GM23338 (cell line): Measurements from ENCODE around the gene PTPN21. TPM values are rescaled to one million over a fixed set of nuclear protein-coding genes. Genes with fewer than 3 reads are reported as not detected.

Experiments used
- ATAC-seq: fragments of 200-7000 bp; cut with Tn5 transposase; 3 replicates; pipeline ENCODE4 v1.9.1; 2020
- DNase-seq: peaks from one replicate; pipeline ENCODE4 v3.0.0-alpha.2; 2015; ENCODE audit warnings: low spot score
- H2AFZ ChIP-seq: fragments of 200-600 bp; sonication (generic); 2 replicates; pipeline ENCODE4 v1.8.0; 2016; ENCODE audit warnings: antibody characterized with exemption, mild to moderate bottlenecking, moderate library complexity
- H3F3A ChIP-seq: fragments of 200-600 bp; sonication (generic); replicated peaks from 2 replicates; pipeline ENCODE4 v1.8.0; 2017; ENCODE audit warnings: antibody characterized with exemption, mixed run types, low read depth
- H3K27ac ChIP-seq: fragments of 200-600 bp; sonication (generic); 2 replicates; pipeline ENCODE4 v1.6.1; 2016; ENCODE audit warnings: low read depth
- H3K27me3 ChIP-seq: fragments of 200-600 bp; sonication (generic); 2 replicates; pipeline ENCODE4 v1.8.0; 2016; ENCODE audit warnings: mild to moderate bottlenecking, mixed run types, moderate library complexity; ENCODE audit not compliant: insufficient read depth
- H3K36me3 ChIP-seq: fragments of 200-600 bp; sonication (generic); 2 replicates; pipeline ENCODE4 v1.8.0; 2016; ENCODE audit warnings: mild to moderate bottlenecking; ENCODE audit not compliant: insufficient read depth
- H3K4me1 ChIP-seq: fragments of 200-600 bp; sonication (generic); 2 replicates; pipeline ENCODE4 v1.8.0; 2016; ENCODE audit warnings: mild to moderate bottlenecking, moderate library complexity; ENCODE audit not compliant: insufficient read depth
- H3K4me2 ChIP-seq: fragments of 200-600 bp; sonication (generic); 2 replicates; pipeline ENCODE4 v1.7.1; 2017; ENCODE audit warnings: mixed run types
- H3K4me3 ChIP-seq: fragments of 200-600 bp; sonication (generic); 2 replicates; pipeline ENCODE4 v1.6.1; 2016; ENCODE audit warnings: mixed run types
- H3K79me2 ChIP-seq: fragments of 200-600 bp; sonication (generic); replicated peaks from 2 replicates; pipeline ENCODE4 v1.8.0; 2017; ENCODE audit warnings: mild to moderate bottlenecking; ENCODE audit not compliant: insufficient read depth
- H3K9me2 ChIP-seq: fragments of 200-600 bp; sonication (generic); 2 replicates; pipeline ENCODE4 v1.8.0; 2017; ENCODE audit not compliant: insufficient read depth
- H4K20me1 ChIP-seq: fragments of 200-600 bp; sonication (generic); replicated peaks from 2 replicates; pipeline ENCODE4 v1.8.0; 2017; ENCODE audit warnings: mild to moderate bottlenecking; ENCODE audit not compliant: insufficient read depth
- H3K27ac Mint-ChIP-seq: 2 replicates; pipeline ENCODE4 v1.8.0; 2020; ENCODE audit warnings: inconsistent platforms, mild to moderate bottlenecking, moderate library complexity, mixed read lengths
- H3K27me3 Mint-ChIP-seq: 3 replicates; pipeline ENCODE4 v1.8.0; 2022; ENCODE audit warnings: low read depth, mild to moderate bottlenecking, moderate library complexity, mixed read lengths, inconsistent platforms; ENCODE audit not compliant: insufficient read depth, poor library complexity
- H3K36me3 Mint-ChIP-seq: 3 replicates; pipeline ENCODE4 v1.8.0; 2021; ENCODE audit warnings: low read depth, mild to moderate bottlenecking, inconsistent platforms, moderate library complexity, mixed read lengths
- H3K4me1 Mint-ChIP-seq: 3 replicates; pipeline ENCODE4 v1.8.0; 2020; ENCODE audit warnings: mild to moderate bottlenecking, inconsistent platforms, mixed read lengths
- H3K4me3 Mint-ChIP-seq: 3 replicates; pipeline ENCODE4 v1.8.0; 2021; ENCODE audit warnings: moderate library complexity, mild to moderate bottlenecking, inconsistent platforms, mixed read lengths
- H3K9me3 Mint-ChIP-seq: 3 replicates; pipeline ENCODE4 v1.8.0; 2020; ENCODE audit warnings: moderate library complexity, mild to moderate bottlenecking, inconsistent platforms, mixed read lengths
- EZH2 ChIP-seq: fragments of 200-600 bp; sonication (generic); IDR thresholded peaks from one replicate; pipeline ENCODE4 v1.8.0; 2017; ENCODE audit warnings: antibody characterized with exemption, mild to moderate bottlenecking, low read depth; ENCODE audit not compliant: unreplicated experiment
- JUNB ChIP-seq: IDR thresholded peaks from one replicate; pipeline ENCODE4 v1.6.1; 2016; ENCODE audit warnings: antibody characterized with exemption; ENCODE audit not compliant: unreplicated experiment
- NANOG ChIP-seq: IDR thresholded peaks from 2 replicates; pipeline ENCODE4 v1.6.1; 2016; ENCODE audit warnings: antibody characterized with exemption, borderline replicate concordance
- POLR2AphosphoS5 ChIP-seq: IDR thresholded peaks from 2 replicates; pipeline ENCODE4 v1.6.1; 2016; ENCODE audit warnings: antibody characterized with exemption, low read depth
- ZNF114 ChIP-seq: fragments of 250-450 bp; sonication (Bioruptor Pico); IDR thresholded peaks from 2 replicates; pipeline ENCODE4 v1.5.0; 2020; ENCODE audit warnings: mild to moderate bottlenecking, moderate library complexity
- ZNF331 ChIP-seq: fragments of 250-450 bp; sonication (Bioruptor Pico); IDR thresholded peaks from 2 replicates; pipeline ENCODE4 v1.5.0; 2020; ENCODE audit warnings: low read depth, mild to moderate bottlenecking, moderate library complexity
- polyA plus RNA-seq: library from polyadenylated mRNA; unstranded; fragments of >200 nt; fragmentation: Nextera tagmentation; extraction: Ambion mirVana; gene quantifications from 2 replicates; pipeline ENCODE4 v1.2.1, GENCODE V29; 2016
- total RNA-seq: library from RNA; depleted of rRNA; stranded (reverse); fragments of >200 nt; shearing (Covaris generic); gene quantifications from 2 replicates; pipeline ENCODE4 v1.2.3, GENCODE V29; 2014
- TF ChIP-seq, protein P1 (sequence below): fragments of 250-450 bp; sonication (Bioruptor Pico); IDR thresholded peaks from 2 replicates; pipeline ENCODE4 v1.5.0; 2020; ENCODE audit warnings: mild to moderate bottlenecking, moderate library complexity
- TF ChIP-seq, protein P2 (sequence below), 2 experiments: fragments of 200-600 bp in 1 of 2; sonication (generic) in 1 of 2; conservative IDR thresholded peaks; 2 replicates each; pipeline versions ENCODE4 v1.5.1 to v1.6.1; 2016 to 2017; ENCODE audit warnings: antibody characterized with exemption in 2 of 2, low read depth in 2 of 2, mild to moderate bottlenecking in 2 of 2, moderate library complexity in 1 of 2
- TF ChIP-seq, protein P3 (sequence below): IDR thresholded peaks from one replicate; pipeline ENCODE4 v1.6.1; 2018; ENCODE audit warnings: antibody characterized with exemption; ENCODE audit not compliant: unreplicated experiment

The PTPN21 gene
- total and polyA plus RNA-seq, 2 experiments from 2014 or later, result 2.7 to 5.6 TPM

DNA sequence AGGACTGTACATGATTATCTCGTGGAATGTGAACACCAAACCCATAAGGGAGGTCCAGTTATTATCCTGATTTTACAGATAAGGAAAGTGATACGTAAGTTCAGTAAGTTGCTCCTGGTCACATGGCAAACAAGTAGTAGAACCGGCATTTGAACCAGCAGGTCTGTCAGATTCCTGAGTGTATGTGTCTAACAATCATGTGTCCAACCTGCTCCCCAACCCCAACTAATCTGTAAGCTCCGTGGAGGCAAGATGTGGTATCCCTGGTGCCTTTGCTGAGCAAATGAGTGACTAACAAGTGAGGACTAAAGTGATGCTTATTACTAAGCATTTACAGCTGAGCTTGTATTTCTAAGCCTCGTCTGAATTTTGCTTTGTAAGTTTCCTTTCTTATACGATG, 65.9 kb downstream of the PTPN21 start (continued):
- TF ChIP-seq, protein P1, sequence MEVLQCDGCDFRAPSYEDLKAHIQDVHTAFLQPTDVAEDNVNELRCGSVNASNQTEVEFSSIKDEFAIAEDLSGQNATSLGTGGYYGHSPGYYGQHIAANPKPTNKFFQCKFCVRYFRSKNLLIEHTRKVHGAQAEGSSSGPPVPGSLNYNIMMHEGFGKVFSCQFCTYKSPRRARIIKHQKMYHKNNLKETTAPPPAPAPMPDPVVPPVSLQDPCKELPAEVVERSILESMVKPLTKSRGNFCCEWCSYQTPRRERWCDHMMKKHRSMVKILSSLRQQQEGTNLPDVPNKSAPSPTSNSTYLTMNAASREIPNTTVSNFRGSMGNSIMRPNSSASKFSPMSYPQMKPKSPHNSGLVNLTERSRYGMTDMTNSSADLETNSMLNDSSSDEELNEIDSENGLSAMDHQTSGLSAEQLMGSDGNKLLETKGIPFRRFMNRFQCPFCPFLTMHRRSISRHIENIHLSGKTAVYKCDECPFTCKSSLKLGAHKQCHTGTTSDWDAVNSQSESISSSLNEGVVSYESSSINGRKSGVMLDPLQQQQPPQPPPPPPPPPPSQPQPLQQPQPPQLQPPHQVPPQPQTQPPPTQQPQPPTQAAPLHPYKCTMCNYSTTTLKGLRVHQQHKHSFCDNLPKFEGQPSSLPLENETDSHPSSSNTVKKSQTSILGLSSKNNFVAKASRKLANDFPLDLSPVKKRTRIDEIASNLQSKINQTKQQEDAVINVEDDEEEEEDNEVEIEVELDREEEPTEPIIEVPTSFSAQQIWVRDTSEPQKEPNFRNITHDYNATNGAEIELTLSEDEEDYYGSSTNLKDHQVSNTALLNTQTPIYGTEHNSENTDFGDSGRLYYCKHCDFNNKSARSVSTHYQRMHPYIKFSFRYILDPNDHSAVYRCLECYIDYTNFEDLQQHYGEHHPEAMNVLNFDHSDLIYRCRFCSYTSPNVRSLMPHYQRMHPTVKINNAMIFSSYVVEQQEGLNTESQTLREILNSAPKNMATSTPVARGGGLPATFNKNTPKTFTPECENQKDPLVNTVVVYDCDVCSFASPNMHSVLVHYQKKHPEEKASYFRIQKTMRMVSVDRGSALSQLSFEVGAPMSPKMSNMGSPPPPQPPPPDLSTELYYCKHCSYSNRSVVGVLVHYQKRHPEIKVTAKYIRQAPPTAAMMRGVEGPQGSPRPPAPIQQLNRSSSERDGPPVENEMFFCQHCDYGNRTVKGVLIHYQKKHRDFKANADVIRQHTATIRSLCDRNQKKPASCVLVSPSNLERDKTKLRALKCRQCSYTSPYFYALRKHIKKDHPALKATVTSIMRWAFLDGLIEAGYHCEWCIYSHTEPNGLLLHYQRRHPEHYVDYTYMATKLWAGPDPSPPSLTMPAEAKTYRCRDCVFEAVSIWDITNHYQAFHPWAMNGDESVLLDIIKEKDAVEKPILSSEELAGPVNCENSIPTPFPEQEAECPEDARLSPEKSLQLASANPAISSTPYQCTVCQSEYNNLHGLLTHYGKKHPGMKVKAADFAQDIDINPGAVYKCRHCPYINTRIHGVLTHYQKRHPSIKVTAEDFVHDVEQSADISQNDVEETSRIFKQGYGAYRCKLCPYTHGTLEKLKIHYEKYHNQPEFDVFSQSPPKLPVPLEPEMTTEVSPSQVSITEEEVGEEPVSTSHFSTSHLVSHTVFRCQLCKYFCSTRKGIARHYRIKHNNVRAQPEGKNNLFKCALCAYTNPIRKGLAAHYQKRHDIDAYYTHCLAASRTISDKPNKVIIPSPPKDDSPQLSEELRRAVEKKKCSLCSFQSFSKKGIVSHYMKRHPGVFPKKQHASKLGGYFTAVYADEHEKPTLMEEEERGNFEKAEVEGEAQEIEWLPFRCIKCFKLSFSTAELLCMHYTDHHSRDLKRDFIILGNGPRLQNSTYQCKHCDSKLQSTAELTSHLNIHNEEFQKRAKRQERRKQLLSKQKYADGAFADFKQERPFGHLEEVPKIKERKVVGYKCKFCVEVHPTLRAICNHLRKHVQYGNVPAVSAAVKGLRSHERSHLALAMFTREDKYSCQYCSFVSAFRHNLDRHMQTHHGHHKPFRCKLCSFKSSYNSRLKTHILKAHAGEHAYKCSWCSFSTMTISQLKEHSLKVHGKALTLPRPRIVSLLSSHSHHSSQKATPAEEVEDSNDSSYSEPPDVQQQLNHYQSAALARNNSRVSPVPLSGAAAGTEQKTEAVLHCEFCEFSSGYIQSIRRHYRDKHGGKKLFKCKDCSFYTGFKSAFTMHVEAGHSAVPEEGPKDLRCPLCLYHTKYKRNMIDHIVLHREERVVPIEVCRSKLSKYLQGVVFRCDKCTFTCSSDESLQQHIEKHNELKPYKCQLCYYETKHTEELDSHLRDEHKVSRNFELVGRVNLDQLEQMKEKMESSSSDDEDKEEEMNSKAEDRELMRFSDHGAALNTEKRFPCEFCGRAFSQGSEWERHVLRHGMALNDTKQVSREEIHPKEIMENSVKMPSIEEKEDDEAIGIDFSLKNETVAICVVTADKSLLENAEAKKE (CRISPR knock-in tag), result no peak
- TF ChIP-seq NANOG, result no peak
- no peak for TF ChIP-seq EZH2
- no peak for TF ChIP-seq ZNF331
- no peak for TF ChIP-seq POLR2AphosphoS5
- TF ChIP-seq JUNB, result no peak

DNA sequence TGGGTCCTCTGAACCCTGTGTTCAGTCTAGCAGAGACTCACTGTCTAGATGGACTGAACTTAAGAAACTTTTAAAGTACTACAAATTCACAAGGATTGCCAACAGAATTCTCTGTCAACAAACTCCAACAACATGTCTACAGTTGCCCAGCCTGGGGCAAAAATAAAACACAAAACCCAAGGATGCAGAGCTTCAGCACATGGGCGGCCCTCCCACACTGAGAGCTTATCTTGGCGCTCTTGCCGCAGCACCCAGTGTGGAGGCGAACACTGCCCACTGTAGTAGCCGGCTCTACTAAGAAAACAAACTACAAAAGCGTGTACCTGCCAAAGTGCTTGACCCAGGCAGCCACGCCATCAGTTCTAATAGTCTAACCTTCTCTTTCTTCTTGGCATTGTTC, 66.7 kb downstream of the PTPN21 start:
- peaks cover 7% of the 10 kb centered on the region; the same call in 2 of the 3 replicates for H3K36me3 Mint-ChIP-seq
- peaks cover 23% of the 10 kb centered on the region for H3K4me1 Mint-ChIP-seq
- H3K27ac Mint-ChIP-seq, result no peak overlapping the region
- Histone ChIP-seq H3K9me2 (no peaks in the 10 kb centered on the region), H3K4me1 (peaks cover 2% of the 10 kb centered on the region; the same call in 1 of the 2 replicates), H3K79me2 (no peaks in the 10 kb centered on the region), H4K20me1 (no peaks in the 10 kb centered on the region), H3K4me3 (no peak overlapping the region), H3K27me3 (no peaks in the 10 kb centered on the region), H3K36me3 (no peaks in the 10 kb centered on the region; the same call in 1 of the 2 replicates), H3K4me2 (no peak overlapping the region), H2AFZ (no peak overlapping the region), H3F3A (no peaks in the 10 kb centered on the region), H3K27ac (no peak overlapping the region)
- H3K9me3 Mint-ChIP-seq, result no peaks in the 10 kb centered on the region
- ATAC-seq, result no peak
- DNase-seq, result no peak
- H3K4me3 Mint-ChIP-seq, result no peak overlapping the region
- H3K27me3 Mint-ChIP-seq, result peaks cover 2% of the 10 kb centered on the region
- TF ChIP-seq, protein P2, sequence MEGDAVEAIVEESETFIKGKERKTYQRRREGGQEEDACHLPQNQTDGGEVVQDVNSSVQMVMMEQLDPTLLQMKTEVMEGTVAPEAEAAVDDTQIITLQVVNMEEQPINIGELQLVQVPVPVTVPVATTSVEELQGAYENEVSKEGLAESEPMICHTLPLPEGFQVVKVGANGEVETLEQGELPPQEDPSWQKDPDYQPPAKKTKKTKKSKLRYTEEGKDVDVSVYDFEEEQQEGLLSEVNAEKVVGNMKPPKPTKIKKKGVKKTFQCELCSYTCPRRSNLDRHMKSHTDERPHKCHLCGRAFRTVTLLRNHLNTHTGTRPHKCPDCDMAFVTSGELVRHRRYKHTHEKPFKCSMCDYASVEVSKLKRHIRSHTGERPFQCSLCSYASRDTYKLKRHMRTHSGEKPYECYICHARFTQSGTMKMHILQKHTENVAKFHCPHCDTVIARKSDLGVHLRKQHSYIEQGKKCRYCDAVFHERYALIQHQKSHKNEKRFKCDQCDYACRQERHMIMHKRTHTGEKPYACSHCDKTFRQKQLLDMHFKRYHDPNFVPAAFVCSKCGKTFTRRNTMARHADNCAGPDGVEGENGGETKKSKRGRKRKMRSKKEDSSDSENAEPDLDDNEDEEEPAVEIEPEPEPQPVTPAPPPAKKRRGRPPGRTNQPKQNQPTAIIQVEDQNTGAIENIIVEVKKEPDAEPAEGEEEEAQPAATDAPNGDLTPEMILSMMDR (conservative IDR thresholded peaks at IDR 0.05; ENCODE audit: low read depth in 2 of 2), result no peak
- TF ChIP-seq ZNF114 (CRISPR knock-in tag), result no peak
- TF ChIP-seq, protein P3, sequence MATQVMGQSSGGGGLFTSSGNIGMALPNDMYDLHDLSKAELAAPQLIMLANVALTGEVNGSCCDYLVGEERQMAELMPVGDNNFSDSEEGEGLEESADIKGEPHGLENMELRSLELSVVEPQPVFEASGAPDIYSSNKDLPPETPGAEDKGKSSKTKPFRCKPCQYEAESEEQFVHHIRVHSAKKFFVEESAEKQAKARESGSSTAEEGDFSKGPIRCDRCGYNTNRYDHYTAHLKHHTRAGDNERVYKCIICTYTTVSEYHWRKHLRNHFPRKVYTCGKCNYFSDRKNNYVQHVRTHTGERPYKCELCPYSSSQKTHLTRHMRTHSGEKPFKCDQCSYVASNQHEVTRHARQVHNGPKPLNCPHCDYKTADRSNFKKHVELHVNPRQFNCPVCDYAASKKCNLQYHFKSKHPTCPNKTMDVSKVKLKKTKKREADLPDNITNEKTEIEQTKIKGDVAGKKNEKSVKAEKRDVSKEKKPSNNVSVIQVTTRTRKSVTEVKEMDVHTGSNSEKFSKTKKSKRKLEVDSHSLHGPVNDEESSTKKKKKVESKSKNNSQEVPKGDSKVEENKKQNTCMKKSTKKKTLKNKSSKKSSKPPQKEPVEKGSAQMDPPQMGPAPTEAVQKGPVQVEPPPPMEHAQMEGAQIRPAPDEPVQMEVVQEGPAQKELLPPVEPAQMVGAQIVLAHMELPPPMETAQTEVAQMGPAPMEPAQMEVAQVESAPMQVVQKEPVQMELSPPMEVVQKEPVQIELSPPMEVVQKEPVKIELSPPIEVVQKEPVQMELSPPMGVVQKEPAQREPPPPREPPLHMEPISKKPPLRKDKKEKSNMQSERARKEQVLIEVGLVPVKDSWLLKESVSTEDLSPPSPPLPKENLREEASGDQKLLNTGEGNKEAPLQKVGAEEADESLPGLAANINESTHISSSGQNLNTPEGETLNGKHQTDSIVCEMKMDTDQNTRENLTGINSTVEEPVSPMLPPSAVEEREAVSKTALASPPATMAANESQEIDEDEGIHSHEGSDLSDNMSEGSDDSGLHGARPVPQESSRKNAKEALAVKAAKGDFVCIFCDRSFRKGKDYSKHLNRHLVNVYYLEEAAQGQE, result no peak
- no peak for TF ChIP-seq EZH2
